H1 (cell line): ENCODE measurements around the gene SLC16A11. TPM values are rescaled to one million over a fixed set of nuclear protein-coding genes. Genes with fewer than 3 reads are reported as not detected.

Experiments used
- CTCF ChIA-PET: fragments of 300-600 bp; sonication (Branson Sonifier 250); formaldehyde crosslinking; loops from one replicate; lab custom pipeline; 2021; ENCODE audit not compliant: partially characterized antibody; lab: Charles Lee
- POLR2A ChIA-PET: fragments of 300-600 bp; sonication (Branson Sonifier 250); formaldehyde crosslinking; loops from one replicate; lab custom pipeline; 2021; ENCODE audit warnings: inconsistent platforms; ENCODE audit not compliant: partially characterized antibody; lab: Charles Lee
- DNase-seq, 2 experiments: peaks; one replicate each; pipeline versions ENCODE4 v3.0.0 to v3.0.0-alpha.2; 2010 to 2022; ENCODE audit warnings: low spot score in 2 of 2, low read depth in 1 of 2, mixed read lengths in 1 of 2
- FAIRE-seq: peaks from 2 replicates; lab custom pipeline; 2011; peaks lifted over from hg19 to GRCh38; lab: Jason Lieb, UNC
- H2AFZ ChIP-seq: 2 replicates; pipeline ENCODE4 v1.8.1; 2012; ENCODE audit warnings: low read length, inconsistent platforms
- H2AK5ac ChIP-seq: 2 replicates; pipeline ENCODE4 v1.6.1; 2013; ENCODE audit warnings: low read depth, low read length
- H2BK120ac ChIP-seq: replicated peaks from 2 replicates; pipeline ENCODE3; 2013; ENCODE audit warnings: low read depth, low read length, inconsistent platforms
- H2BK12ac ChIP-seq: 2 replicates; pipeline ENCODE4 v1.6.1; 2013; ENCODE audit warnings: low read depth, low read length
- H2BK15ac ChIP-seq: 2 replicates; pipeline ENCODE4 v1.6.1; 2013; ENCODE audit warnings: low read length
- H2BK20ac ChIP-seq: 2 replicates; pipeline ENCODE4 v1.6.1; 2013; ENCODE audit warnings: low read length
- H2BK5ac ChIP-seq: 2 replicates; pipeline ENCODE4 v1.6.1; 2013; ENCODE audit warnings: low read depth, low read length
- H3K14ac ChIP-seq: 2 replicates; pipeline ENCODE4 v1.6.1; 2013; ENCODE audit warnings: inconsistent platforms; ENCODE audit not compliant: insufficient read length
- H3K18ac ChIP-seq: 2 replicates; pipeline ENCODE4 v1.6.1; 2013; ENCODE audit warnings: low read length; ENCODE audit errors: extremely low read depth
- H3K23ac ChIP-seq: 2 replicates; pipeline ENCODE4 v1.6.1; 2013; ENCODE audit warnings: inconsistent platforms; ENCODE audit not compliant: insufficient read length
- H3K23me2 ChIP-seq: 2 replicates; pipeline ENCODE4 v1.6.1; 2013; ENCODE audit warnings: low read depth, low read length
- H3K27ac ChIP-seq: 2 replicates; pipeline ENCODE4 v1.6.1; 2011; ENCODE audit warnings: low read depth, low read length, inconsistent platforms
- H3K27me3 ChIP-seq, 4 experiments: replicated peaks in 1 of 4; 1 replicate in 1 of 4; 2 replicates in 3 of 4; pipeline versions ENCODE4 v1.6.1 to v1.8.1; 2011 to 2013; ENCODE audit warnings: low read length in 3 of 4, mild to moderate bottlenecking in 3 of 4, inconsistent platforms in 2 of 4, mixed read lengths in 2 of 4, moderate library complexity in 1 of 4; ENCODE audit not compliant: control insufficient read depth in 3 of 4, insufficient read depth in 3 of 4; ENCODE audit errors: extremely low read depth in 1 of 4
- H3K36me3 ChIP-seq, 4 experiments: 2 replicates each; pipeline versions ENCODE4 v1.6.1 to v1.8.1; 2011 to 2013; ENCODE audit warnings: mild to moderate bottlenecking in 4 of 4, low read length in 3 of 4, moderate library complexity in 2 of 4, control low read depth in 1 of 4, inconsistent platforms in 1 of 4; ENCODE audit not compliant: insufficient read depth in 4 of 4, control insufficient read depth in 2 of 4
- H3K4ac ChIP-seq: replicated peaks from 2 replicates; pipeline ENCODE3; 2013; ENCODE audit warnings: low read length, low read depth, mixed read lengths, inconsistent platforms; ENCODE audit not compliant: insufficient read length
- H3K4me1 ChIP-seq, 4 experiments: replicated peaks in 1 of 4; 1 replicate in 1 of 4; 2 replicates in 3 of 4; pipeline versions ENCODE4 v1.6.1 to v1.8.1; 2011 to 2013; ENCODE audit warnings: low read length in 3 of 4, inconsistent platforms in 2 of 4, mixed read lengths in 1 of 4; ENCODE audit not compliant: insufficient read depth in 4 of 4, control insufficient read depth in 3 of 4
- H3K4me2 ChIP-seq, 2 experiments: 2 replicates each; pipeline versions ENCODE4 v1.6.1 to v1.8.1; 2011 to 2013; ENCODE audit warnings: low read depth in 2 of 2, low read length in 2 of 2, control low read depth in 1 of 2, inconsistent platforms in 1 of 2, mild to moderate bottlenecking in 1 of 2; ENCODE audit not compliant: insufficient read depth in 1 of 2
- H3K4me3 ChIP-seq, 4 experiments: fragments of 200-600, 300-600 bp in 1 of 4; sonication (generic), shearing (Covaris generic), sonication (Bioruptor Twin) in 1 of 4; 2 replicates each; pipeline versions ENCODE4 v1.5.1 to v1.8.1; 2011 to 2016; ENCODE audit warnings: low read length in 4 of 4, low read depth in 3 of 4, control low read depth in 2 of 4, inconsistent platforms in 2 of 4, mild to moderate bottlenecking in 2 of 4, mixed read lengths in 1 of 4, moderate library complexity in 1 of 4; ENCODE audit not compliant: insufficient read depth in 2 of 4; ENCODE audit errors: extremely low read depth in 1 of 4
- H3K56ac ChIP-seq: replicated peaks from 2 replicates; pipeline ENCODE3; 2013; ENCODE audit warnings: low read depth, mild to moderate bottlenecking, mixed read lengths, low read length, inconsistent platforms; ENCODE audit not compliant: insufficient read length
- H3K79me1 ChIP-seq: 2 replicates; pipeline ENCODE4 v1.6.1; 2013; ENCODE audit warnings: low read depth, low read length, control low read depth
- H3K79me2 ChIP-seq, 2 experiments: 2 replicates each; pipeline versions ENCODE4 v1.6.1 to v1.8.1; 2012 to 2013; ENCODE audit warnings: low read length in 2 of 2, mild to moderate bottlenecking in 2 of 2, inconsistent platforms in 1 of 2; ENCODE audit not compliant: insufficient read depth in 2 of 2, control insufficient read depth in 1 of 2
- H3K9ac ChIP-seq, 4 experiments: replicated peaks in 1 of 4; 1 replicate in 1 of 4; 2 replicates in 3 of 4; pipeline versions ENCODE4 v1.6.1 to v1.8.1; 2011 to 2013; ENCODE audit warnings: low read depth in 3 of 4, low read length in 3 of 4, control low read depth in 2 of 4, mild to moderate bottlenecking in 2 of 4, moderate library complexity in 2 of 4, inconsistent platforms in 1 of 4; ENCODE audit errors: extremely low read depth in 1 of 4
- H3K9me3 ChIP-seq, 2 experiments: 2 replicates each; pipeline versions ENCODE4 v1.6.1 to v1.8.1; 2012 to 2013; ENCODE audit warnings: mild to moderate bottlenecking in 2 of 2, moderate library complexity in 2 of 2, control low read depth in 1 of 2, inconsistent platforms in 1 of 2, low read depth in 1 of 2, low read length in 1 of 2, mixed read lengths in 1 of 2; ENCODE audit not compliant: insufficient read depth in 2 of 2
- H4K20me1 ChIP-seq, 2 experiments: replicated peaks in 1 of 2; 2 replicates each; pipeline versions ENCODE3 to v1.8.1; 2011 to 2013; ENCODE audit warnings: inconsistent platforms in 2 of 2, low read length in 2 of 2, mild to moderate bottlenecking in 1 of 2; ENCODE audit not compliant: insufficient read depth in 2 of 2, control insufficient read depth in 1 of 2
- H4K5ac ChIP-seq: 2 replicates; pipeline ENCODE4 v1.6.1; 2013; ENCODE audit warnings: low read length, low read depth, mixed read lengths, inconsistent platforms; ENCODE audit not compliant: insufficient read length
- H4K8ac ChIP-seq: 2 replicates; pipeline ENCODE4 v1.8.0; 2013; ENCODE audit warnings: mild to moderate bottlenecking, moderate library complexity, low read length, inconsistent platforms; ENCODE audit not compliant: insufficient read depth; ENCODE audit errors: extremely low read depth
- H4K91ac ChIP-seq: replicated peaks from 2 replicates; pipeline ENCODE3; 2013; ENCODE audit warnings: low read length, mixed read lengths, inconsistent platforms; ENCODE audit not compliant: insufficient read length
- JUN ChIP-seq: IDR thresholded peaks from 2 replicates; pipeline ENCODE4 v1.6.1; 2011; ENCODE audit warnings: low read depth, mild to moderate bottlenecking, improper control_type of control experiment, low read length
- MAFK ChIP-seq: IDR thresholded peaks from 2 replicates; pipeline ENCODE4 v1.6.1; 2012; ENCODE audit warnings: low read depth, mild to moderate bottlenecking, improper control_type of control experiment, low read length
- MAX ChIP-seq: IDR thresholded peaks from 2 replicates; pipeline ENCODE4 v1.6.1; 2012; ENCODE audit warnings: inconsistent platforms
- USF2 ChIP-seq: IDR thresholded peaks from 2 replicates; pipeline ENCODE4 v1.6.1; 2011; ENCODE audit warnings: low read length, improper control_type of control experiment
- WGBS, 2 experiments: shearing (Covaris generic) in 1 of 2; methylation state at CpG; one replicate each; pipeline versions ENCODE4 v1.1.6 to v1.1.7; 2013 to 2015; ENCODE audit warnings: low lambda C conversion rate in 2 of 2, mixed read lengths in 2 of 2, inconsistent platforms in 1 of 2, low coverage in 1 of 2, missing lambda C conversion rate in 1 of 2; ENCODE audit not compliant: insufficient replicate concordance in 2 of 2, insufficient coverage in 1 of 2, insufficient read length in 1 of 2; ENCODE audit errors: extremely low coverage in 1 of 2, missing lambda C conversion rate in 1 of 2; 5-methylcytosine and 5-hydroxymethylcytosine counted together
- polyA plus RNA-seq, 7 experiments: library from polyadenylated mRNA; depleted of rRNA in 3 of 7; stranded (reverse) in 5 of 7; unstranded in 2 of 7; fragments of >200 nt in 5 of 7; fragments of 200-250 nt in 2 of 7; gene quantifications; 1 replicate in 5 of 7; 2 replicates in 1 of 7; 4 replicates in 1 of 7; pipeline versions ENCODE4 v1.2.1 to v1.2.3, GENCODE V29; 2011 to 2013; ENCODE audit warnings: missing spikeins in 2 of 7, mixed read lengths in 2 of 7
- total RNA-seq: library from RNA; stranded (reverse); fragmentation: NEBNext Ultra II Directional; extraction: Animal tissue kit (Norgen Biotek cat#: 25700); gene quantifications from 2 replicates; pipeline ENCODE4 v1.2.1, GENCODE V29; 2021

SLC16A11 gene
- total and polyA plus RNA-seq, 2 of the 8 experiments (the other 6 are each of a cell fraction or from before 2014, with no cell fraction given), result 0.35 to 0.39 TPM

- ChIA-PET POLR2A (no interaction called here), CTCF (interaction anchor here (1.2 to 1.4 kb wide), 2 partner anchors 9 to 20 kb away, joined by 4 to 5 read pairs; no protein-coding TSS in a partner anchor)
- H3K79me1 ChIP-seq, result no peaks in the 10 kb centered on the region
- H2BK12ac ChIP-seq, result no peak overlapping the region
- DNase-seq, result no peak
- H3K9ac ChIP-seq, result no peak overlapping the region
- no peak overlapping the region for H3K4me3 ChIP-seq
- no peaks in the 10 kb centered on the region for H4K20me1 ChIP-seq
- no peak for FAIRE-seq
- H3K14ac ChIP-seq, result no peak overlapping the region
- no peak overlapping the region for H2BK15ac ChIP-seq
- H3K23me2 ChIP-seq, result no peaks in the 10 kb centered on the region
- no peaks in the 10 kb centered on the region for H3K36me3 ChIP-seq
- H3K79me2 ChIP-seq, result no peaks in the 10 kb centered on the region
- H3K56ac ChIP-seq, result no peak overlapping the region
- H3K4me1 ChIP-seq, result no peaks in the 10 kb centered on the region
- H3K27me3 ChIP-seq, result no peaks in the 10 kb centered on the region
- H4K91ac ChIP-seq, result no peak overlapping the region
- no peak overlapping the region for H2BK20ac ChIP-seq
- WGBS, 2 experiments, result 92% methylated on average over 2 of the region's 2 CpGs; no CpG with 5 or more reads in 1 of the 2 experiments
- no peak overlapping the region for H2AFZ ChIP-seq
- H4K5ac ChIP-seq, result no peak overlapping the region
- no peak overlapping the region for H3K27ac ChIP-seq
- no peak overlapping the region for H2BK5ac ChIP-seq
- no peak overlapping the region for H2BK120ac ChIP-seq
- TF ChIP-seq MAFK (no peak), MAX (no peak), JUN (no peak), USF2 (no peak)
- TF ChIP-seq, all 59 proteins: peak for 0
- H3K9me3 ChIP-seq, result peaks cover 13 to 14% of the 10 kb centered on the region in 2 experiments
- no peak overlapping the region for H3K4me2 ChIP-seq
- H2AK5ac ChIP-seq, result no peak overlapping the region
- H3K18ac ChIP-seq, result no peak overlapping the region
- no peak overlapping the region for H3K23ac ChIP-seq
- H4K8ac ChIP-seq, result no peak overlapping the region
- H3K4ac ChIP-seq, result no peak overlapping the region
These were observed 28.5 kb upstream of the SLC16A11 start for GRCh38 chr17:7072406-7072805.
